ENCODE measurements around the gene SLCO4A1. TPM values are rescaled to one million over a fixed set of nuclear protein-coding genes. Genes with fewer than 3 reads are reported as not detected.

SLCO4A1 gene
- total and polyA plus RNA-seq, 9 of the 15 experiments (the other 6 are each of a cell fraction or from before 2014, with no cell fraction given): 1.6 to 21.9 (median 12.8) TPM

DNA sequence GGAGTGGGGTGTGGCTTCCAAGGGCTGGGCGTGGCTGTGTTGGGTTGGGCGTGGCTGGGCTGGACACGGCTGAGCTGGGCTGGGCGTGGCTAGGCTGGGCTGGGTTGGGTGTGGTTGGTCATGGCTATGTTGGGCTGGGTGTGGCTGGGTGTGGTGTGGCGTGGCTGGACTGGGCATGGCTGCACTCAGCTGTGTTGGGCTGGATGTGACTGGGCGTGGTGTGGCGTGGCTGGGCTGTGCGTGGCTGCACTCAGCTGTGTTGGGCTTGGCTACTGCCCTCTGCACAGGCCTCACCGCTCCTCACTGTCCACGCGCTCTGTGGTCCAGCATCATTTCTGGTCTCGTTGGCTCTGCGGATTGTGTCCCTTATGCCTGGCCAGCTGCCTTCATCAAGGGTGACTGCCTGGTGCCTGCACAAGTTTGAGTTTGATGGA, 43.5 kb upstream of the SLCO4A1 start (continued):
- TF ChIP-seq, protein P1, sequence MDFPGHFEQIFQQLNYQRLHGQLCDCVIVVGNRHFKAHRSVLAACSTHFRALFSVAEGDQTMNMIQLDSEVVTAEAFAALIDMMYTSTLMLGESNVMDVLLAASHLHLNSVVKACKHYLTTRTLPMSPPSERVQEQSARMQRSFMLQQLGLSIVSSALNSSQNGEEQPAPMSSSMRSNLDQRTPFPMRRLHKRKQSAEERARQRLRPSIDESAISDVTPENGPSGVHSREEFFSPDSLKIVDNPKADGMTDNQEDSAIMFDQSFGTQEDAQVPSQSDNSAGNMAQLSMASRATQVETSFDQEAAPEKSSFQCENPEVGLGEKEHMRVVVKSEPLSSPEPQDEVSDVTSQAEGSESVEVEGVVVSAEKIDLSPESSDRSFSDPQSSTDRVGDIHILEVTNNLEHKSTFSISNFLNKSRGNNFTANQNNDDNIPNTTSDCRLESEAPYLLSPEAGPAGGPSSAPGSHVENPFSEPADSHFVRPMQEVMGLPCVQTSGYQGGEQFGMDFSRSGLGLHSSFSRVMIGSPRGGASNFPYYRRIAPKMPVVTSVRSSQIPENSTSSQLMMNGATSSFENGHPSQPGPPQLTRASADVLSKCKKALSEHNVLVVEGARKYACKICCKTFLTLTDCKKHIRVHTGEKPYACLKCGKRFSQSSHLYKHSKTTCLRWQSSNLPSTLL (IDR thresholded peaks at IDR 0.05): no peak
- TF ChIP-seq LARP7 (IDR thresholded peaks at IDR 0.05) (no peak), XRCC4 (IDR thresholded peaks at IDR 0.05; ENCODE audit: extremely low read depth, insufficient read depth, insufficient read length) (no peak), SMARCB1 (IDR thresholded peaks at IDR 0.05; ENCODE audit: insufficient read length, low read depth) (no peak), NFE2L1 (tag; IDR thresholded peaks at IDR 0.05; ENCODE audit: borderline replicate concordance, low read depth) (no peak), SREBF2 (CRISPR knock-in tag; IDR thresholded peaks at IDR 0.05) (no peak), ZNF740 (CRISPR knock-in tag; IDR thresholded peaks at IDR 0.05) (no peak), ZNF740 (tag; IDR thresholded peaks at IDR 0.05) (no peak), TAL1 (IDR thresholded peaks at IDR 0.05) (no peak), CBX1 (IDR thresholded peaks at IDR 0.05; ENCODE audit: low read depth) (no peak), HDAC3 (IDR thresholded peaks at IDR 0.05; ENCODE audit: borderline replicate concordance, partially characterized antibody) (no peak), MCM5 (IDR thresholded peaks at IDR 0.05; ENCODE audit: low read depth) (no peak), ZNF282 (CRISPR knock-in tag; IDR thresholded peaks at IDR 0.05) (no peak), HBP1 (CRISPR knock-in tag; IDR thresholded peaks at IDR 0.05) (no peak), ZNF318 (IDR thresholded peaks at IDR 0.05; ENCODE audit: borderline replicate concordance in 1 of 2, low read depth in 1 of 2) (peak in 1 of 2 experiments; percentile 45; a peak in 1 of 4 replicates)

Measured in K562 (cell line).